HG02943 (cell line): ENCODE data around the gene INF2.

Source experiments
- ATAC-seq: cut with Tn5 transposase; IDR thresholded peaks from one replicate; pipeline ENCODE4 v1.9.1; 2021; ENCODE audit warnings: mild to moderate bottlenecking, low read depth, moderate library complexity; ENCODE audit not compliant: unreplicated experiment

Gene INF2

DNA sequence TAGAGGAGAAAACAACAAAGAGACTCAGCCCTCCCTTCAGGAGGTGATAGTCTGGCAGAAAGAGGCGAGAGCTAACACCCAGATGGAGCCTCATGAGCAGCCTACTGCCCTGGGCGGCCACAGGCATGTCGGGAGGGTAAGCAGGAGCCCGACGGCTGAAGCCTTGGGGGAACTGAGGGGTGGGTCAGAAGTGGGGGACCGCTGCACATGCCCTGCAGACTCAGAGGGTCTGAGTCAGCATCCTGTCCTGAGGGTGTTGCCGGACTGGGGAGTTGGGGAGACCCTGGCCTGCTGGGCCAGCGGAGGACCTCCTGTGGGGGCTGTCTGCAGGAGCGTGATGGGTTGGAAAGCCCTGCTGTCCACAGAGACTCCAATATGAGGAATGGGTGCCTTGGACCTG lies 15.9 kb upstream of the INF2 start:
- no peak for ATAC-seq

DNA sequence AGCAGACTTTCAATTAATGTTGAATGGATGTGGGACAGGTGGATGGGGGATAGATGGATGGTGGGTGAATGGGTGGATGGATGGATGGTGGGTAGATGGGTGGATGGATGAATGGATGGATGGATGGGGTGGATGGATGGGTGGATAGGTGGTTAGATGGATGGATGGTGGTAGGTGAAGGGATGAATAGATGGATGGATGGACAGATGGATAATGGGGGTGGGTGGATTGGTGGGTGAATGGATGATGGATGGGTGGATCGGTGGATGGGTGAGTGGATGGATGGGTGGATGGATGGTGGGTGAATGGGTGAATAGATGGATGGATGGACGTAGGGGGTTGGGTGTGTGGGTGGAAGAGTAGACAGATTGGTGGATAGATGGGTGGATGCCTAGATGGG lies 14.0 kb upstream of the INF2 start:
- no peak for ATAC-seq

DNA sequence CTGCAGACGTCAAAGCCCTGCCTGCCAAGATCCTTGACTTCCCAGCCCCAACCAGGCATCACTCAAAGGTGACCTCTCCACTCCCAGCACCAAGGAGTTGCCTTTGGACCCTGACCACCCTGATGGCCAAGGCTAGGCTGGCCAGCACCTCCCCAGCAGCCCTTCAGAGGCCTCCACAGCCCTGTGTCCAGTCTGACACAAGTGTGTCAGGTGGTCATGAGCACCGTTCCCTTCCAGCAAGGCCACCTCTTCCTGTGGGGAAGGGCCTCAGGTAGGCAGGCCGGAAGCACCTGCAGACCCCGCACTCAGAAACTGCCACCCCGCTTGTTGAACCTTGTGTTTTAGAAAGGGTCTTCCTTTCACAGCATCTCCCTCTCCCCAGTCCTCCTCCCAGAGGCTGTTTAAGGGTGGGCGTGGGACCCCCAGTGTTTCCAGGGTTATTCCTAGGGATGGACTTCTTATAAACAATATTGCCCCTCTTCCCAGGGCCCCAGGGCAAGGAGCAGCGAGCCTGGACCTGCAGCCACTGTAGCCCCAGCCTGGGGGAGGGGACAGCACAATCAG lies 13.2 kb upstream of the INF2 start:
- no peak for ATAC-seq

DNA sequence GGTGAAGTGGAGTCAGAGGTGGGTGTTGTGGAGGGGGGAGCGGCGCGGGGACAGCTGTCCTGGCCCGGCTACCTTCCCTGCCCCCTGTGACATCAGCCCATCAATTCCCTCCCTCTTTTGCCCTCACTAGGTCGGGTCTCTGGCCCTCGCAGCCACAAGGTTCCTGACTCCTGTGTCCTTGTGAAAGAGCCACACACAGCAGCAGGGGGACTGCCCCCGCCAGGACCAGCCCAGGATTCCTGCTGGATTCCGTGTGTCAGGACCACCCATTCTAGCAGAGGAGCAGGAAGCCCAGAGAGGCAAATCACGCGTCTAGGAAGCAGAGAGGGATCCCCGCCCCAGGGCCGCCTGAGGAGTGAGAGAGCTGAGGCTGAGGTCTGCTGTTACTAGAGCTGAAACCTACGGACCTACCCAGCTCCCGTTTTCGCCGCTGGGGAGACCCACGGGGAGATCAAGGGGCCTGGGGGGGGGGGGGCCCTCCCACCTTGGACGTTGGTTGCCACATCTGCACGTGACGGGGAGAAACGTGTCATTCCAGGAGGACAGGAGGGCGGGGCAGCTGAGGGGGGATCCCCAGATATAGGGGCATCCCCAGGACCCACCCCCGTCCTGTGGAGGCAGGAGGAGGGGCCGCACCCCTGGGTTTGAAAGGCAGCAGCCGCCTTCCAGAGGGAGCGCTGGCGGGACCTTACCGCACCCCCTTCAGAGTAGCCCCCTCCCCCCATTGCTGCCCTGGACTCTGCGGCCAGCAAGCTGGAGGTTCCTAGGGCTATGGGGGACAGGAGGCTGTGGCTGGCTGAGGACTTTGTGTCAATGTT lies 12.5 kb upstream of the INF2 start:
- no peak for ATAC-seq

DNA sequence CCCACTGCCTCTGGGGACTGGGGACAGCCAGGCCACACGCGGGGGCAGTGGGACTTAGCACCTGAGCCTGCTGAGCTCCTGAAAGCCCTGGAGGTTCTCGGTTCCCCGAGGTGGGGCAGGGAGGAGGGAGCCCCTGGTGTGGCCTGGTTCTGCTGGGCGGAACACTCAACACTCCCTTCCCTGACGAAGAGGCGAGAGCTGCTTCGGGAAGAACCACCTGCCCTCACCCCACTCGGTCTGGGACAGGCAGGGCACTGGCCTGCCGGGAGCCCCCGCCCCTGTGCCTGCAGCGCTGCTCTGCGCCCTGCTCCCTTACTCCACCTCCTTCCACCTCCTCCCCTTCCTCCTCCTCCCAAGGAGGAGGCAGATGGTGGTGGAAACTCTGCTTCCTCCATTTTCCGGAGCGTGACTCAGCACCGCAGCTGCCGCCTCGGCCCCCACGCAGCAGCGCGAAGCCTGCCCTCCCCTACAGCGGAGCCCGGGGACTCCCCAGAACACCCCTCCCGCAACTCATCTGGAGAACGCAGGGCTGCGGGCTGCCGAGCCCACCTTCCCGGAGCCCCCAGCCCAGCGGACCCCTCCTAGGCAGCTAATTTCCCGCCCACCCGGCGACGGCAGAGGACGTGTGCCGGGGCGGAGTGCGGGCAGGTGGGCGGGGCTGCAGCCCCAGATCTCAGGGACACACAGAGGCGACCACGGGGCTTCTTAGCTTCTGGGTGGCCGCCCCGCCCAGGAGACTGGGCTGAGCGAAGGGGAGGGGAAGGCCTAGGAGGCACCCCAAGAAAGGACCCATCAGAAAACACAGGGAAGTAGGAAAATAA lies 11.7 kb upstream of the INF2 start:
- no peak for ATAC-seq

DNA sequence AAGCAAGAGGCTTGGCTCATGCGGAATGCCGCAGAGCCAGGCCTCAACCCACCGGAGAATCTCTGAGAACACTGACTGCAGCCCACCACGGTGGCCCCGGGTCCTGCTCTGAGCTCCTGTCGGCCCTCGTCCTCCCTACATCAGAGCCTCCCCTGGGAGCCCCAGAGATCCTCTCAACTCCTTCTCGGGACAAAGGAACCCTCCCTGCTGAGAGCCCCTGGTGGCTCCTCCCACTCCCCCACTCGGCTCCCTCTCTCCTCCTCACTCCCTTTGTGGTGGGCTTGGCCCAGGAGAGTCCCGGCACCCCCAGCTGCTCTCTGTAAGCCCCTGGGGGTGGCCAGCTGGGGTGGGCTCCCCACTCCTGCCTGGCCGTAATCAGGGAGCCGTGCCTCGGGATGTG lies 11.1 kb upstream of the INF2 start:
- no peak for ATAC-seq

DNA sequence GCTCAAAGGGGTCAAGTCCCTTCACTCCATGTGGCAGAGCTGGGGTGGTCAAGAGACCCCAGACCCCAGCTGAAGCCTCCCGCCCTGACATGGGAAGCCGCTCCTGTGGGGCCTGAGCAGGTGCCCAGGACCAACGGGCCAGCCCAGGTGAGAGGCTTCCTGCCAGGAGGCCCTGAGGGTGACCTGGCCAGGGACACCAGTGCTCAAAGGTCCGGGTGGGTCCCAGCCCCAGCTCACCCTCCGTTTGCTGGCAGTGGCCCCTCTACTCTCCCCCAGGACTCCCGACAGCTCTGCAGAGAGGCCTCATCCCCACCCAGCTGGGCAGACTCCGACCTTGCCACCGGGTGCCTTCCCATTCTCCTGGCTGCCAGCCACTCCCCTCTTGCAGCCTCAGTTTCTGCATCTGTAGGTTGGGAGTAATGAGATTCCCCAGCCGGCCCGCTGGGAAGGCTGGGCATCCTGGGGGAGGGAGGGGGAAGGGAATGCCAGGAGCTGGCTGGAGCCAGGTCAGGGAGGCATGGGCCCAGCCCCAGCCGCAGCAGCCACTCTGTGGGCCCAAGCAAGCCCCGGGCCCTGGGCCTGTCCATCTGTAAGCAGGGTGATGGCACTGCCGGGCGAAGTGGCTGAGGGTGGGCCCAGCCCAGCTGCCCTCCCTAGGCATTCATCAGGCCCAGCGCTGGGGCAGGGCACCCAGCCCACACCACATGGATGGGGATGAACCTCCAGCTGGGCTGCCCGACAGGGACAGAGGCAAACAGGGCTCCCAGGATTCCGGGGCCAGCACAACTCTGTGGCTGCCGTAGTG lies 10.3 kb upstream of the INF2 start:
- no peak for ATAC-seq

DNA sequence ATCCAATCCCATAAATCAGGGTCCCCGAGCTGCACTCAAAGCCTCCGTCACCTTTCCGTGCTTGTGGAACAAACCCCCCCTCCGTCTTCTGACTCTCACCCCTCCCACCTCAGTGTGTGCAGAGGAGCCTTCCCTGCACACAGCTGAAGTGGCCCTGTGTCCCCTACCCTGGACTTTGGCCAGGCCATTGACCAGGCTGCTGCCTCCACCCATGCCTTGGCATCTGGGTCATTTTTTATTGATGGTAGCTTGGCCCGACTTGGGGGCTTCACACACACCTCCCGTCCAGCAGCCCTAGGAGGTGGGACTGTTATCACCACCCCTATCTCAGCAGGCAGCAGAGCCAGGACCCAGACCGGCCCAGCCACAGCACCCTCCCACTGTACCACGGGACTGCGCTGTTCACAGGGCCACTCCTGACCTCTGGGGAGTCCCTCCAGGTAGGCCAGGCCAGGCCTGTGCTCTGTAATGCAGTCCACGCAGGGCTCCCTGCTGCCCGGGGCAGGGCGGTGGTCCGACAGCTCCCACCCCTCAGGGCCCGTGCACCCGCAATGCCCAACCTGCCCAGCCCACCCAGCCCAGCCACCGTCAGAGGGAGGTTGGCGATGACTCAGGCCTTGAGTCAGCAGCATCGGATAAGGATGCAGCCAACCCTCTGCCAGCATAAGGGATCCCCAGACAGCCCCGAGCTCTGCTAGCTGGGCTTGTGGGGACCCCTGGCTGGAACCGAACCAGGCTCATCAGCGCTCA lies 9.2 kb upstream of the INF2 start:
- no peak for ATAC-seq

DNA sequence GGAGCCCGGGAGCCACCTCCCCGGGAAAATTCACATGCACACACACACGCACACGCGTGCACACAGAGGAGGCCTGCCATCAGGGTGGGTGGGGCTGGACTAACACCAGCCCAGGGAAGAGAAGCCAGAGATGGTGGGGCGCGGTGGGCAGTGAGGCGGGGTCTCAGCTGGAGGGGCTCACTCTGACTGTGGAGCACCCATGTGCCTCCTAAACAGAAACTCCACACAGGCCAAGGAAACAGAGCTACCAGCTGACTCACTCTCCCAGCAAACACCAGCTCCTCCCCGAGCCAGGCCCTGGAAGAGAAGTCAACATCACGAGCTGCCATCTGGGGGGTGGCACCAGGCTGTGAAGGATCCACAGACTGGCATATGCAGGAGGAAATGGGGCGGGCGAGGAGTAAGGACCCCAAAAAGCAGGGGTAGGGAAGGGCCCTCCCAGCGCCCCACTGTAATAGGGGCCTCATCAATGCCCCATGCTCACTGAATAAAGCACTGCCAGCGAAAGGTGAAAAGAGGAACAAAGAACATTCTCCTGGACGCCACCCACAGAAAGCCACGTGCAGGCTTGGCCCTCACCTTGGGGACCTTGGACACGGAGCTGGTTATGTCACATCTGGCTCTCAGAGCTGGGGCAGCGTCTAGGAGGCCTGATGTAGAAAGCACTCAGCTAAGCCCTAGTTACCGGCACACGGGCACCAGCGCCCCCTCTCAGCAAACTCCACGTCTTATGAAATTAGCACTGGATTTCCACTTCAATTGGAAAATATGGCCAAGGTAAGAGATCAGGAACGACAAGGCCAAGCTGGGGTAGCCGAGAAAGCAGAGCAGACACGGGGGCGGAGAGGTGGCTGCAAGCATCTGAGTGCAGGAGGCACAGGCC lies 8.4 kb upstream of the INF2 start:
- ATAC-seq = no peak

DNA sequence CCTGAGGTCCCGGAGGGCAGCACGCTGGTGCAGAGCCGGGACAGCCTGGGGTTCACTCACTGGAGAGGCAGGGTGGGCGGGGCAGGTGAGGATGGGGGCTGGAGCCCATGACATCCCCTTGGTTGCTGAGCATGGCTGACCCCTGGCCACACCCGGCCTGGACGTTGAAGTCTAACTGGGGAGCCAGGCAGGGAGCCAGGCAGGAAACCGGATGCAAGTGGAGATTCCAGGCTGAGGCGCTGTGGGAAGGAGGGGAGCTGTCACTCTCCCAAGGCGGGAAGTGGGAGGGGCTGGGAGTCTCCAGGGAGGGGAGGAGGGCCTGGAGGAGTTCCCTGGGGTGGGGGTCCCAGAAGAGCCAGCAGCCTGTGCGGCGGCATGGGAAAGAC lies 7.7 kb upstream of the INF2 start:
- ATAC-seq = no peak

DNA sequence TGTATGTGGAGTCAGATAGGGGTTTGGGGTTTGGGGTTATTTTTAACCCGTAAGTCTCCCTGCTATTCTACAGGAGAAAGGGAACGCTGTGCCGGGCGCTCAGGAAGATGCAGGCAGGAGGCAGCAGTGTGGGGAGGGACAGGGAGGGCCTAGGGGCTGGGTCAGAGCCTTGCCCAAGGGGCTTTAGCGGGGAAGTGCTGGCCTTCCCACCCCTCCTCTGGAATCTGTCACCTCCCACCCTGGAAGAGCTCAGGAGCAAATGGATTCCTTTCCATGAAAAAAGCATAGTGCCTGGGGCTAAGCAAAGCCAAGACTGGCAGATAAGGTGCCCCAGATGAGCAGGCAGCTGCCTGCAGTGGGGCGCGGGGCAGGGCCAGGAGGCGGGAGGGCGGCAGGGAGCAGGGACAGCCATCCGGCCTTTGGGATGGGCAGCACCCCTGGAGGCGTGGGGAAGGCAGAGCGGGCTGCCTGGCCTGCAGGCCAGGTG lies 7.3 kb upstream of the INF2 start:
- no peak for ATAC-seq

DNA sequence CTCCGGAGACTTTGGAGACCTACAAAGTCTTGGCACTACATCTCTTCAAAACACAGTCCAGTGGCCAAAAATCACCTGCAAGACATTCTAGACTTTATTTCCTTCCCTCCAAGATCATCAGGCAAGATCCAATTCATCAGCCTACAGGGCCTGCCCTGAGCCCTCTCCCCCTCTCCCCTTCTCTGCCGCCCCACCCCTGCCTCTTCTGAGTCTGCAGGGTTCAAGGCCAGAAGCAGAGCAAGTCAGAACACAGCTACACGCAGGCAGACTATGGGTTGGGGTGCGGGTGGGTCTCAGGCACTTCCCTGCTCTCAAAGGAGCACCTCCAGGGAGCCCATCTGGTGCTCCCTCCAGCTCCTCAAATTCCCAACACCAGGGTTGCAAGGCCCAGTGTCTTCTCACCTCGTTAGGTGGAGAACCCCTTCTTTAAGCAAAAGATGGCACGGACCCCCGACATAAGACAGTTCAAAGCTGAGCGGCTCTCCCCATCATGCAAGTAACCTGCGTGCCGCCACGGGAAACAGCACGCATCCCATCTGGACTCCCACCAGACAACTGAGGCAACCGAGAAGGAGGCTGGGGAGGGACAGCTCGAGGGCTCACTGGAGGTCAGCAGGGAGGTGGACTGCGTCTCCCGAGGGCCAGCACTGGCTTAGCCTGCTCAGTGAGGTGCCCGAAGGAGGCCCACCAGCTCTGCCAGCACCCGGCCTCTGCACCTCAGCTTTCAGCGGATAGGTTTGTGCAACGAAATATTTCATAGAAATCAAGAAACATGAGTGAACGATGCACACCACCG lies 5.6 kb upstream of the INF2 start:
- ATAC-seq = no peak

DNA sequence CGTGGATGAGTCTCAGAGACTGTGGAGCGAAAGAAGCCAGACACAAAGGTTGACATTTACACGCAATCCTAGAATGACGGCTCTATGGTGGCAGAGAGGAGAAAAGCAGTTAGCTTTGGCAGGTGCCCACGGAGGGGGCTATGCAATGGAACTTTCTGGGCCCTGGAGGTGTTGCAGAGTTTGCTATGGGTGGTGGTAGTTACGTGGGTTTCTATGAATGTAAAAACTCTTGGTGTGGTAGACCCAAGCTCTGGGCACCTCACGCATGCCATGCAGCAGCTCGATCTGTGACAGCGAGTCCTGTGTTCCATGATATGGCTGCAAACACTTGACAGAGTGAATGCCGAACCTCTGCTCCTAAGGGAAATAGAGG lies 5.0 kb upstream of the INF2 start:
- ATAC-seq = no peak

DNA sequence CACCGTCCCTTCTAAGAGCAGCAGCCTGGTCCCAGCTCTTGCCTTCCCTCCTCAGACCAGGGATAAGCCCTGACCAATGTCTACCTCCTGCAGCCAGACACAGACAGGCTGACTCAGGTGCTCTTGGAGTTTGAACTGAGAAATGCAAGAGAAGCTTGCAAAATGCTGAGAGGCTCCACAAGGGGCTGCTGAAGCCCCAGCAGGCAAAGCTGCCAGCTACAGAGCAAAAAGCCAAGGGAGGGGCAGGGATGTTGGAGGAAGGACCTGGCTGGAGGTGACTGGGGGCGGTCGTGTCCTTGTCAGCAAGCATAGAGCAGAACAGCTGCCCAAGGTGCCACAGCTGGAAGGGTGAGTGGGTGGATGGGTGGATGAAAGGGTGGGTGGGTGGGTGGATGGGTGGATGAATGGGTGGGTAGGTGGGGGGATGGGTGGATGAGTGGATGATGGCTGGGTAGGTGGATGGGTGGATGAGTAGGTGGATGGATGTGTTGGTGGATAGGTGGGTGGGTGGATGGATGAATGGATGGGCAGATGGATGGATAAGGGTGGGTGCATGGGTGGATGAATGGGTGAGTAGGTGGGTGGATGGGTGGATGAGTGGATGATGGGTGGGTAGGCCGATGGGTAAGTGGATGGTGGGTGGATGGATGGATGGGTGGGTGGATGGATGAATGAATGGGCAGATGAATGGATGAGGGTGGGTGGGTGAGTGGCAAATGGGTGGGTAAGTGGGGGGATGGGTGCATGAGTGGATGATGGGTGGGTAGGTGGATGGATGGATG lies 4.0 kb upstream of the INF2 start:
- ATAC-seq = no peak

DNA sequence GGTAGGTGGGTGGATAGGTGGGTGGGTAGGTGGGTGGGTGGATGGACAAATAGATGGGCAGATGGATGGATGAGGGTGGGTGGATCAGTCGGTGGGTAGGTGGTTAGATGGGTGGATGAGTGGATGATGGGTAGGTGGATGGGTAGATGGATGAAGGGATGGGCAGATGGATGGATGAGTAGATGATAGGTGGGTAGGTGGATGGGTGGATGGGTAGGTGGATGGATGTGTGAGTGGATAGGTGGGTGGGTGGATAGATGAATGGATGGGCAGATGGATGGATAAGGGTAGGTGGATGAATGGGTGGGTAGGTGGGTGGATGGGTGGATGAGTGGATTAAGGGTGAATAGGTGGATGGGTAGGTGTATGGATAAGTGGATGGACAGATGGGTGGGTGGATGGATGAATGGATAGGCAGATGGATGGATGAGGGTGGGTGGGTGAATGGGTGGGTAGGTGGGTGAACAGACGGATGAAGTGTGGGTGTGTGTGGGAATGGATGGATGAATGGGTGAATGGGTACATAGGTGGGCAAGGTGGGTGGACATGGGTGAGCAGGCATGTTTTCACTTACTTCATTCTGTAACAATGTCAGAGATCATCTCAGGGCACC lies 3.3 kb upstream of the INF2 start:
- ATAC-seq = no peak

DNA sequence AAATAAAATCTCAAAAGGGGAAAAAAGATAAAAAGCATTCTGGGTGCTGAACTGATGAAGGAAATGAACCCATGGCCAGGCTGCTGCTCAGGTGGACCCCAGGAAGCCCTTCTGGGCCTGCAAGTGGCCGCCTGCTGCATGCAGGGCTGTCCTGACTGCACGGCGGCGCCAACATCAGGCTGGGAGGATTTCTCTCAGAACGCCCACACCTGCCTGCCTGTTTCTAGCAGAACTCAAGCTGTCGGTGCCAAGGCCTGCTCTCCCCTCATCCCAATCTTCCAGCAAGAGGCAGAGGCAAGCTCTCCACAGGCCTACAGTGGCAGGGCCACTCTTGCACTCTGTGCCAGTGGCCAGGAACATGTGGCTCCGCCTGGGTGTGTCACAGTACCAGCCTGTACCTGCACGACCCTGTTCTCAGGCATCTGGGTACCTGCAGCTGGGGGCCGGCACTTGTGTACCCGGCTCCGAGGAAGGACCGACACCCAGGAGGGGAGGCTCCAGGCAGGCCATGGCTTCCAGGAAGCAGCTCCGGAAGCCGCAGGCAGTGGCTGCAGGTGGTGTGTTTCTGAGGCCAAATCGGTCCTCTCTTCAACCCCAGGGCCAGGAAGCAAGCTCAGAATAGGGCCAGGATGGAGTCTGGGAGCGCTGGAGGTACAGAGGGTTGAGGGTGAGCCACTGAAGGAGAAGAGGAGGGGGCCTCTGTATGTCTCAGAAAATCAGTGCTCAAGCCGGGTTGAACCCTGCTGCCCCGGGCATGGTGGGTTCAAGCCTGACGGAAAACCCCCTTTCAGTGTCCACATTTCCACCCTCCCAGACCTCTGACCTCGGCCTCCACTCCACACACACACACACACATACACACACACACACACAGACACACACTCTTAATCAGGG lies 2.5 kb upstream of the INF2 start:
- no peak for ATAC-seq
